Neural cell (in vitro differentiated cells): ENCODE results near the gene GRB14. TPM values are rescaled to one million over a fixed set of nuclear protein-coding genes. Genes with fewer than 3 reads are reported as not detected.

Source experiments
- H2AFZ ChIP-seq: fragments of 200-600, 300-800 bp; sonication (generic), shearing (Covaris generic); 2 replicates; pipeline ENCODE4 v1.6.0; 2014; ENCODE audit warnings: low read depth, mild to moderate bottlenecking, antibody characterized with exemption, low read length, moderate library complexity
- H3F3A ChIP-seq: fragments of 200-600 bp; shearing (Covaris generic); 2 replicates; pipeline ENCODE4 v1.6.1; 2016; ENCODE audit warnings: mild to moderate bottlenecking, moderate library complexity, mixed read lengths, antibody characterized with exemption, low read length; ENCODE audit not compliant: insufficient read depth, poor library complexity, severe bottlenecking
- H3K27ac ChIP-seq: fragments of 200-600, 300-800 bp; sonication (generic), shearing (Covaris generic); 2 replicates; pipeline ENCODE4 v1.5.1; 2014; ENCODE audit warnings: mild to moderate bottlenecking, low read length, moderate library complexity
- H3K27me3 ChIP-seq: fragments of 300-800, 200-600 bp; sonication (generic), shearing (Covaris generic); 2 replicates; pipeline ENCODE4 v1.6.0; 2014; ENCODE audit warnings: mild to moderate bottlenecking, low read depth, low read length, moderate library complexity; ENCODE audit not compliant: insufficient read depth
- H3K36me3 ChIP-seq: fragments of 300-800, 200-600 bp; sonication (generic), shearing (Covaris generic); 2 replicates; pipeline ENCODE4 v1.5.1; 2014; ENCODE audit warnings: mild to moderate bottlenecking, antibody characterized with exemption, low read length, moderate library complexity; ENCODE audit not compliant: insufficient read depth
- H3K4me2 ChIP-seq: fragments of 300-800, 200-600 bp; sonication (generic), shearing (Covaris generic); 2 replicates; pipeline ENCODE4 v1.6.0; 2014; ENCODE audit warnings: mild to moderate bottlenecking, low read length
- H3K4me3 ChIP-seq: fragments of 300-800, 200-600 bp; sonication (generic), shearing (Covaris generic); 2 replicates; pipeline ENCODE4 v1.5.1; 2014; ENCODE audit warnings: mild to moderate bottlenecking, low read length, moderate library complexity
- H3K79me2 ChIP-seq: fragments of 200-600 bp; shearing (Covaris generic); replicated peaks from 2 replicates; pipeline ENCODE4 v1.6.0; 2014; ENCODE audit warnings: mild to moderate bottlenecking, low read length, moderate library complexity; ENCODE audit not compliant: insufficient read depth
- H3K9ac ChIP-seq: fragments of 300-800, 200-600 bp; sonication (generic), shearing (Covaris generic); 2 replicates; pipeline ENCODE4 v1.6.1; 2016; ENCODE audit warnings: mild to moderate bottlenecking, low read length, mixed read lengths
- H3K9me2 ChIP-seq: fragments of 200-600 bp; shearing (Covaris generic); 2 replicates; pipeline ENCODE4 v1.6.1; 2016; ENCODE audit warnings: mild to moderate bottlenecking, low read length, mixed read lengths; ENCODE audit not compliant: insufficient read depth
- H3K9me3 ChIP-seq: fragments of 200-600, 300-800 bp; sonication (generic), shearing (Covaris generic); 2 replicates; pipeline ENCODE4 v1.6.1; 2016; ENCODE audit warnings: mild to moderate bottlenecking, mixed run types, low read length, moderate library complexity, mixed read lengths
- H4K20me1 ChIP-seq: fragments of 200-600 bp; shearing (Covaris generic); 2 replicates; pipeline ENCODE4 v1.6.1; 2016; ENCODE audit warnings: mild to moderate bottlenecking, mixed run types; ENCODE audit not compliant: insufficient read depth
- CTCF ChIP-seq: fragments of 450-650 bp; IDR thresholded peaks from 2 replicates; pipeline ENCODE4 v1.5.1; 2014; ENCODE audit warnings: antibody characterized with exemption, mild to moderate bottlenecking, moderate library complexity; ENCODE audit not compliant: poor library complexity, severe bottlenecking
- EP300 ChIP-seq: fragments of 450-650 bp; conservative IDR thresholded peaks from 2 replicates; pipeline ENCODE4 v1.6.1; 2014; ENCODE audit warnings: antibody characterized with exemption, mild to moderate bottlenecking, moderate library complexity; ENCODE audit not compliant: poor library complexity, severe bottlenecking
- EZH2 ChIP-seq: fragments of 200-600, 300-800 bp; shearing (Covaris generic), sonication (generic); IDR thresholded peaks from 2 replicates; pipeline ENCODE4 v1.6.1; 2014; ENCODE audit warnings: antibody characterized with exemption, low read length, borderline replicate concordance, mild to moderate bottlenecking; ENCODE audit not compliant: insufficient read depth, poor library complexity, severe bottlenecking
- MXI1 ChIP-seq: fragments of 450-650 bp; conservative IDR thresholded peaks from 2 replicates; pipeline ENCODE4 v1.6.1; 2014; ENCODE audit warnings: antibody characterized with exemption, mild to moderate bottlenecking; ENCODE audit not compliant: poor library complexity, severe bottlenecking
- POLR2AphosphoS5 ChIP-seq: IDR thresholded peaks from 2 replicates; pipeline ENCODE4 v1.6.1; 2012
- RAD21 ChIP-seq: fragments of 450-650 bp; conservative IDR thresholded peaks from 2 replicates; pipeline ENCODE4 v1.6.1; 2014; ENCODE audit warnings: antibody characterized with exemption, mild to moderate bottlenecking, moderate library complexity
- REST ChIP-seq: IDR thresholded peaks from 2 replicates; pipeline ENCODE4 v1.6.1; 2012; ENCODE audit warnings: borderline replicate concordance
- SMC3 ChIP-seq: fragments of 450-650 bp; conservative IDR thresholded peaks from 2 replicates; pipeline ENCODE4 v1.6.1; 2014; ENCODE audit warnings: antibody characterized with exemption, mild to moderate bottlenecking, moderate library complexity; ENCODE audit not compliant: poor library complexity
- TAF1 ChIP-seq: IDR thresholded peaks from 2 replicates; pipeline ENCODE4 v1.6.1; 2012; ENCODE audit warnings: low read depth
- polyA plus RNA-seq: library from polyadenylated mRNA; depleted of rRNA; stranded (reverse); fragments of >200 nt; gene quantifications from 2 replicates; pipeline ENCODE4 v1.2.3, GENCODE V29; 2014

Gene GRB14
- polyA plus RNA-seq, 1 donor from 2014 or later, result 4.5 TPM

- no peaks in the 10 kb centered on the region for H3K9me3 ChIP-seq
- TF ChIP-seq SMC3 (no peak), RAD21 (no peak), REST (no peak), EP300 (no peak), EZH2 (no peak), MXI1 (no peak), POLR2AphosphoS5 (no peak), CTCF (no peak), TAF1 (no peak)
- H2AFZ ChIP-seq, result no peak overlapping the region
- H3K27ac ChIP-seq, result no peak overlapping the region
- H3K9ac ChIP-seq, result no peak overlapping the region
- no peaks in the 10 kb centered on the region for H4K20me1 ChIP-seq
- H3F3A ChIP-seq, result no peaks in the 10 kb centered on the region
- H3K36me3 ChIP-seq, result no peaks in the 10 kb centered on the region
- no peak overlapping the region for H3K4me3 ChIP-seq
- H3K27me3 ChIP-seq, result no peaks in the 10 kb centered on the region
- H3K4me2 ChIP-seq, result no peak overlapping the region
- no peaks in the 10 kb centered on the region for H3K9me2 ChIP-seq
- H3K79me2 ChIP-seq, result no peaks in the 10 kb centered on the region
These were observed 117.0 kb downstream of the GRB14 start for GRCh38 chr2:164504253-164504652.

- peak; percentile 37 for TF ChIP-seq EP300
- TF ChIP-seq RAD21, result no peak
- Histone ChIP-seq H3K4me2 (no peak overlapping the region), H3K79me2 (no peaks in the 10 kb centered on the region)
These were observed 122.4 kb downstream of the GRB14 start for GRCh38 chr2:164498836-164499235.

GRCh38 chr2:164496881-164497280 lies 124.4 kb downstream of the GRB14 start:
- Histone ChIP-seq H4K20me1 (no peaks in the 10 kb centered on the region), H3K9me3 (no peaks in the 10 kb centered on the region), H3K36me3 (no peaks in the 10 kb centered on the region), H3K9me2 (no peaks in the 10 kb centered on the region), H3K27me3 (no peaks in the 10 kb centered on the region), H3K9ac (no peak overlapping the region), H2AFZ (no peak overlapping the region), H3K4me3 (no peak overlapping the region), H3K79me2 (no peaks in the 10 kb centered on the region), H3K4me2 (no peak overlapping the region), H3K27ac (no peak overlapping the region), H3F3A (no peaks in the 10 kb centered on the region)
- TF ChIP-seq MXI1, result no peak
- TF ChIP-seq SMC3, result no peak
- no peak for TF ChIP-seq TAF1
- no peak for TF ChIP-seq EZH2
- TF ChIP-seq CTCF, result no peak
- TF ChIP-seq EP300, result no peak
- no peak for TF ChIP-seq POLR2AphosphoS5
- no peak for TF ChIP-seq REST
- TF ChIP-seq RAD21, result no peak

More at GRCh38 chr2:164498836-164499235, 122.4 kb downstream of the GRB14 start:
- H3F3A ChIP-seq, result no peaks in the 10 kb centered on the region
- H3K36me3 ChIP-seq, result no peaks in the 10 kb centered on the region
- no peak overlapping the region for H2AFZ ChIP-seq
- no peaks in the 10 kb centered on the region for H3K27me3 ChIP-seq
- H3K4me3 ChIP-seq, result no peak overlapping the region
- no peaks in the 10 kb centered on the region for H3K9me3 ChIP-seq
- H3K9me2 ChIP-seq, result no peaks in the 10 kb centered on the region
- H4K20me1 ChIP-seq, result no peaks in the 10 kb centered on the region
- no peak overlapping the region for H3K9ac ChIP-seq
- H3K27ac ChIP-seq, result peak overlapping the region; percentile 12
